Renal cortex interstitium (tissue), 11 donors: ENCODE measurements around the gene SWAP70. TPM values are rescaled to one million over a fixed set of nuclear protein-coding genes. Genes with fewer than 3 reads are reported as not detected.

Experiments
- DNase-seq, 11 donors: peaks; one replicate each; pipeline ENCODE4 v3.0.0-alpha.2; 2013; ENCODE audit warnings: low read depth in 9 of 11, low spot score in 4 of 11; ENCODE audit errors: extremely low read depth in 1 of 11
- polyA plus RNA-seq, 3 donors: library from polyadenylated mRNA; unstranded; fragments of 120-200 nt; gene quantifications; one replicate each; pipeline ENCODE4 v1.2.1, GENCODE V29; 2013; ENCODE audit not compliant: insufficient read length in 3 of 3

The SWAP70 gene
- polyA plus RNA-seq, 3 donors, result 24.1 to 29.5 (median 27.4) TPM

DNA sequence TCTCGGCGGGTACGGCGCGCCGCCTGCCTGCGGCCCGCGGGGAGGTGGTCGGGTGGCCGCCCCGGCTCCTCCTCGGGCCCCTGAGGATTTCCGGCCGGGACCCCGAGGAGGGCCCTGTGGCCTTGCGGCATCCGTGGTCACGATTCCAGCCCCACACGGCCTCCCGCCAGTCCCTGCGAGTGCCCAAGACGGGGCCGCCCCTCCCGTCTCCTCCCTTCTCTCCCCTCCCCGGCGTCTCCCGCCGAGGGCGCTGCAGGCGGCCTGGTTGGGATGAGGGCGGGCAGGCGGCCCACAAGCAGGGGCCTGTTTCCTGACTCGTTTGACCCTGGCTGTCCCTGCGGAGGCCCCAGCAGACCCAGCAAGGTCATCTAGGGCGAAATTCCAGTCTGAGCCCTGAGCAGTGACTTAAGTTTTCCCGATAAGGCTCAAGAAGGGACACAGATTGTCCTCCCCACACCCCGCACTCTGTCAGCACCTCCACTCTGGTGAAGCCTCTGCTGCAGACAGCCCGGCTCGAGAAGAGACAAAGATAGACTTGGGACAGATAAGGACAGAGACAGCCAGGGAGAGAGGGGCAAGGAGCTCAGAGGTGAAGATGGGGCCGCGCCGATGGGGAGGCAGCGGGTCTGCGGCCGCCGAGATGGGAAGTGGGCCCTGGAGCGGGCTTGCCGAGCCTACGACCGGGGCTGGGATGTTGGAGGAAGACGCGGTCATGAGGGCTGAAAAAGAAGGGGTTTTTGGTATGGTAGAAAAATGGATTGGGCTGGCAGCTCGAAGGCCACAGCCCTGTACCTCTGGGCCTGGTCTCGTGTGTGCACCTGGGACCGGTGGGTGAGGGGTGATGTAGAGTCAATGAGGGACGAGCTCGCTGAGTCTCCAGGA lies 95.0 kb downstream of the SWAP70 start:
- peak in 10 of 11 donors; percentile 54 to 73 (median 65) for DNase-seq

DNA sequence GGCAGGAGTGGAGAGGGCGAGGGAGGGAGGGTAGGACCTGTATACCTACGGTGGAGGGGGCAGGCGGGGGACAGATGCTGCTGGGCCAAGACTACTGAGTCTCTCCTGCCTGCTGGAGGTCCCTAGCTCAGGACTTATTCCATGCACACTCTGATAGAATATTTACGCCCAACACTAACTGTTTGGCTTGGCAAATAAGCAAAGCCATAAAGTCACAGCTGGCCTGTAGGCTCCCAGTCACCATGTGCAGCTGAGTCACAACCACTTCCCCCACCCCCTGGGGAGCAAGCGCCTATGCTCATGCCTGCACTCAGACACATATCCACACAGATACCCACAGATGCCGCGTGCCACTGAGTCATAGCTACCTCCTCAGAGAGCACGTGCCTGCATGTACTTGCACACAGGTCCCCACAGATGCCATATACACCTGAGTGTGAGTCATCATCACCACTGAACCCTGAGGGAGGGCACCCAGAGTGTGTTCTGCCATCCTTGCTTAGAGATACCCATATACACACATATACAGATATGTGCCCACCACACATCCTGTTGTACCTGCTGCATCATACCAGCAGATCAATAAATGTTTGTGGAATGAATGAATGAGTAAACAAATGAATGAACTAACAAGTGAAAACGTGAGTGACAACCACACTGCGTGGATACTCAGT lies 95.8 kb downstream of the SWAP70 start:
- DNase-seq, result peak in 8 of 11 donors; percentile 43 to 78 (median 63)

DNA sequence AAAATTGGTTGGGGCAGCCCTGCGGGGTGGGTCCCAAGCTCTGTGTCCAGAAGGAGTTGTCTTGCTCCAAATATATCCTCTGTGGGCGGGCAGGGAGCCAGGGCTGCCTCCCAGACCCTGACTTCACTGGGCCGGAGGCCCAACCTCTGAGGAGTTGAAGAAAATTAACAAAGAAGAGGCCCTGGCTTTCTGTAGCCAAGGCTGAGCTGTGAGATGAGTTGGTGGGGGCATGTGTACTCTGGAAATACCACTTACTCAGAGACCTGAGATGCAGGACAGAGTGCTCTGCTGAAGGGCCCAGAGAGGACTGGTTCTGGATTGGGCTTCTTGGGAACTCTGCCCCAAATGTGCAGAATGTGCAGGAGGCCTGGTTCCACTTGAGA lies 96.3 kb downstream of the SWAP70 start:
- peak in 3 of 11 donors; percentile 36 to 38 (median 36) for DNase-seq

DNA sequence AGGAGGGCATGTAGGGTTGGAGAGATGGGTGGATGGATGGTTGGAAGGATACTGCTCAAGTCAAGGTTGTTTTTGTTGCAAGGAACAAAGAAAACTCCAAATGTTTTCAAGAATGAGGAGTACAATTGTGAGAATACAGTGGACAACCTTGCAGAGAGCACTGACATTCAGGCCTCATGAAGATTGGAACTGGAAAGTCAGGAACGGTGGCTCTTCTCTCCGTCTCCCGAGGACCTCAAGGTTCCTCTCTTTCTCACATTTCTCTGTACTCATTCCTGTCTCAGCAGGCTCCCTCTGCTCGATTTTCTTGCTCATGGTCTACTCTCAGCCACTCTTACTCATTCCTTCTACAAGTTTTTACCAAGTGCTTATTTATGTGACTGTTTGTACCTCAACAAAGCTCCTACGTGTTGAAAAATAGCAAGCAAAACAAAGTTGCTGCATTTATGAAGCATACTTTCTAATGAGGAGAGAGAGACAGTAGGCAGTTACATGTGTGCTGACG lies 97.6 kb downstream of the SWAP70 start:
- DNase-seq, result no peak

DNA sequence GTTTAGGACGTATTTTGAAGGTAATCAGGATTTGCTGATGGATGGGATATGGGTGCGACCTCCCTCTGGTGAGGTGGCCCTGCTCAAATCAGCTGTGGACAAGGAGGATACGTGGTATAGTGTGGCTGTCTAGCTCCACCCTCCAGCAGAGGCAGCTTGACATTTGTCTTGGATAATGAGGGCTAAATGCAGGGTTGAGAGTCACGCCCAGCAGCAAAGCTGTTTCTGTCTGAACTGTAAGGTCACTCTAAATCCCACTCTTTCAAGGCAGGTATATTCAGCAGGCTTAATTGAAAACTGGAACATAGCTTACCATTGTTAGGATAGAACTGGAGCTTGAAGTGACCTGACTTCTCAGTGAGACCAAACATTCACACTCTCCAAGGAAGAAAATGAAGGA lies 98.7 kb downstream of the SWAP70 start:
- DNase-seq, result no peak

DNA sequence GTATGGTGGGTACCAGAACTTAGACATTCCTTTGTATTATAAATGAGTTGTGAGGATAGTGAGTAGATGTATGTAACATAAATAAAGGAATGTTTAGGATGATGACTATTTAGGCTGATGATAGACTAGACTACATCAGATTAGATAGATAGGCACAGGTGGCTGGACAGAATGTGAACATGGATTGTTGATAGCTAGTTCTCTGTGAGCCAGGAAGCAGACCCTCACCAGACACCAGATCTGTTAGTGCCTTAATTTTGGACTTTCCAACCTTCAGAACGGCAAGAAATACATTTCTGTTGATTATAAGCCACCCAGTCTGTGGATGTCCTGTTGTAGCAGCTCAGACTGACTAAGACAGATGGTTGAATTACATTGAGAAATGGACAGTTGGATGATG lies 99.4 kb downstream of the SWAP70 start:
- DNase-seq, result no peak

DNA sequence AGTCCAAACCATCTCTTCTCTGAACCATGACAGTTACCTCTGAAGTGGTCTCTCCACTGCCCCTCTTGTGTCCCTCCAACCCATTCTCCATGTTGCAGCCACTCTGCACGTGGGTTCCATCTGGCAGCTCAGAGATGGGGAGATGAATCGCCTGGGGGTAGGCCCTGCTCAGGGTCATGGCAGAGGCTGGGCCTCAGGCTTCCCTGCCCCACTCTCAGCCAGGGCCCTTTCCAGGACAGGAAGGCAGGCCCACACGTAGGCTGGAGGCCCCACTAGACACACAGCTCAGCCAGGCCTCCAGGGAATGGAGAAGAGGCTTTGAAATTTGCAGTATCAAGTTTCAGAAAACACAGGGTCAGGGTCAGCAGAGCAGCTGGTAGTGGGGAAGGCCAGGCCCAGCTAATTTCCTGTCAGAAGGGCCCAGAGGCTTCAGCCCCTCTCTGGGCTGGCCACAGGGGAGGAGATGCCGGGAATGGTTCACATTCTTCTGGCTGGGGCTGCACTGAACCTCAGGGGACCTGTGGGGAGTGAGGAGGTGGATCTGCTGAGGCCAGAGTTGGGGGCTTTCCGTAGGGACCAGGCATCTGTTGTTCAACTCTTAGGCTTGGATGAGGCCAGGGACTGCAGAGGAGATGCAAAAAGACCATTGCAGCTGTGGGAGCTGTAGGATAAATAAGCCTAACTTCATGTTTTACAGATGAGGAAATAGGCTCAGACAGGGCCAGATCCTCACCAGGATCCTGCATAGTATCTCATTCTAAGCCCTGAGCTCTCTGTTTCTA lies 101.6 kb downstream of the SWAP70 start:
- DNase-seq, result peak in 10 of 11 donors; percentile 44 to 84 (median 72)

DNA sequence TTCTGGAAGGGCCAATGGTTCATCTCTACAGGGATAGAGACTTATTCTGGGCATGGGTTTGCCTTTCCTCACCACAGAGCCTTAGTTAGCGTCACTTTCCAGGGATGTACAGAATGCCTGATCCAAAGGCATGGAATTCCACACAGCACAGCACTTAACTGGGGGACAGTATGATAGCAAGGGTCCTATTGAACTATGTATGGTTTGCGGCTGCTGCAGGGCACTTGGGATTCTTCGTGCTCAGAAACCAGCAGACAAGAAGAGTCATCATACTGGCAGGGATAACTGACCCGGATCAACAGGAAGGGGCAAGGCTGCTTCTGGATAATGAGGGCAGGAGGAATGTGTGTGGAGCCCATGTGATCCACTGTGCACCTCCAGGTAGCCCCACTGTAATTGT lies 105.7 kb downstream of the SWAP70 start:
- no peak for DNase-seq

DNA sequence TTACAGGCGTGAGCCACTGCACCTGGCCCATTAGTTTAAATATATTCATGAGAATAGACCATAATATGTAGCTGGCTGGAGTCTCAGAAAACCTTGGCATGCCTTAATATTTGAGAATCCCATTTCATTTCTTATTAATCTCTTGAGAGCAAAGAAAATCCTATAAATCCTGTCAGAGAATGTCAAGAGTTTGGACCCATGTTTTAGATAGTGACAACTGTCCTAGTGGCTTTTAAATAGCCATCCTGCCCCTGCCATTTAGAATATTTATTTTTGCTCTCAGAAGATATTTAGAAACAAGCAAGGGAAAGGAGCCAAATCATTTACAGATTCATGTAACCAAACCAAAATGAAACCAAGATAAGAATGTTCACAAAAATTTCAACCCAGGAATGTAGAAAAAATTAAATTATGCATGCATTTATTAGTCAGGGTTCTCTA lies 107.2 kb downstream of the SWAP70 start:
- no peak for DNase-seq

DNA sequence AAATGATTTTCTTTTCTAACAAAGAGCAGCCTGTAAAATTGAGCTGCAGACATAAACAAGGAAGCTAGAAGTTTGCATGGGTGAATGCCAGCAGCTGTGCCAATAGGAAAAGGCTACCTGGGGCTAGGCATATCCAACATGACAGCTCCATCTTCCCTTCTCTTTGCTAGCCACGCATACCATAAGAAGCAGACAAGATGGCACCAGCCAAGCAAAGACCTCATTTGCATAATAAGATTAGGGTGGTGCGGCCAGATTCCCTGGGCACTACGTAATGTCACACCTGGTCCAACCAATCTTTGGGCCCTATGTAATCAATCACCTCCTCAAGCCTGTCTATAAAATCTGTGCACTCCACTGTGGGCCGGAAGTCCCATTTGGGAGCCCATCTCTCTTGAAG lies 108.3 kb downstream of the SWAP70 start:
- DNase-seq, result no peak

DNA sequence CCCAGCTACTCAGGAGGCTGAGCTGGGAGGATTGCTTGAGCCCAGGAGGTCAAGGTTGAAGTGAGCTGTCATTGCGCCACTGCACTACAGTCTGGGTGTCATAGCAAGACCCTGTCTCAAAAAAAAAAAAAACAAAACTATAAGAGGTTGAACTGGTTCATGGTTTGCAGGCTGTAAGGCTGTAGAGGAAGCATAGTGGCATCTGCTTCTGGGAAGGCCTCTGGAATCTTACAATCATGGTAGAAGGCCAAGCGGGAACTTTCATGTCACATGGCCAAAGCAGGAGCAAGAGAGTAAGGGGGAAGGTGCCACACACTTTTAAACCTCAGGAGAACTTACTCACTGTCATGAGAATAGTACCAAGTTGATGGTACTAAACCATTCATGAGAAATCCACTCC lies 109.6 kb downstream of the SWAP70 start:
- DNase-seq, result no peak

DNA sequence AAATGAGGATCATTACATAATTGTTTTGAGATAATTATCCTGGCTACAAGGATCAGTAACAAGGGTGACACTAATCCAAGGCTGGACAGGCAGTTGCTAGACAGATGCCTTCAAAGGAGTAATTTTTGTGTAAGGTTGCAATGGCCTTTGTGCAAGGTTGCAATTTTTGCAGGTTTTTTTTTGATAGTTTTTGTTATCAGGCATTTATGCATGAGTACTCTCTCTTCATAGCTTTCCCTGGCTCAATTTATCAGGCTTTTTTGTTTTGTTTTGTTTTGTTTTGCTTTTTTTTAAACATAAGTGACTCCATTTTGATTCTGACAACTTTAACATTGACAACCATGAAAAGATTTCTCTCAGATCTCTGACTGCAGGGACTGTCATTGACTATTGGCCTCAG lies 110.2 kb downstream of the SWAP70 start:
- no peak for DNase-seq

DNA sequence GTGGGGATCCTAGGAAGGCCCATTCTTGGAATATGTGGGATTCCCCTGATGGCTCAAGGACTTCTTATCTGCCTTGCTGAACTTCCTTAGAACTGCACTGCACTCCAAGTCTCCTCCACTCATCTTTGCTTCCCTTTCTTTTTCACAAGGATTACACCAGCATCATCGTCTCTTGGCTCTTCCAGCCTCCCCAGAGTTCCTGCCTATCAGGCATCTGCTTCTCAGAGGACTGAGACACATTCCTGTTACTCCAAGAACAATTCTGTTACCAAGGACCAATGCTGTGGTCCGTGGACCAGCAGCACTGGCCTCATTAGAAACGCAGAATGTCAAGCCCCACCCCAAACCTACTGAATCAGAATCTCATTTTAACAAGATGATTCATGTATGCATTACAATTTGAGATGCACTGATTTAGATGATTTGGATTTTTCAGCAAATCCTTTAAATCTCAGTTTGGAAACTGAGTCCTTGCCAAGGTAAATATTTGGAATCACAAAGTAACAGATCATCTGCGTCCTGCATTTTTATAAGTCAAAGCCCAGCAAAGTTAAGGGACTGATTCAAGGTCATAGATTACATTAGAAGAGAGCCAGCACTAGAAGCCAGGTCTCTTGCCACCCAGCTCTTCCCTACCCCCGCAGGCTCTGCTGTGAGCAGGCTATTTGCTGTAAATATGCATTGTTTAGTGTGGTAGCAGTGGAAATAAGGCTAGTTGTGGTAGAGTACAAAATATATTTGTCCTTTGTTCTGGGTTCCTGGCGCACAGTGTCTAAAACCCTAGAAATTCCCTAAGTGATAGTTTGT lies 110.9 kb downstream of the SWAP70 start:
- no peak for DNase-seq

DNA sequence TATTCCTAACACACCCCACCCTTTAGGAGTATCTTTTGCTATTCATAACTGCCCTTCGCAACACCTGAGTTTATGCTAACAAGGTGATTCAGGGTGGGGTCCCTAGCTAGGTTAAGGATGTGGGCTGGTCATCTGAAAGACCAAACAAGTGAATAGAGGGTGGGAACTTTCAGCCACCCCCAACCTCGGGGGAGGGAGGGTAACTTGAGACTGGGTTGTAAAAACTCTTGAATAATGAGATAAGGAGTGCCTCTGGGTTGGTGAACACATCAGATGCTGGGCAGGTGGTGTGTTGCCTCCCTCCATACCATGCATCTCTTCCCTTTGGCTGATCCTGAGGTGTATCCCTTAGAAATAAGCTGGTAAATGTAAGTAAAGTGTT lies 111.5 kb downstream of the SWAP70 start:
- DNase-seq, result no peak

DNA sequence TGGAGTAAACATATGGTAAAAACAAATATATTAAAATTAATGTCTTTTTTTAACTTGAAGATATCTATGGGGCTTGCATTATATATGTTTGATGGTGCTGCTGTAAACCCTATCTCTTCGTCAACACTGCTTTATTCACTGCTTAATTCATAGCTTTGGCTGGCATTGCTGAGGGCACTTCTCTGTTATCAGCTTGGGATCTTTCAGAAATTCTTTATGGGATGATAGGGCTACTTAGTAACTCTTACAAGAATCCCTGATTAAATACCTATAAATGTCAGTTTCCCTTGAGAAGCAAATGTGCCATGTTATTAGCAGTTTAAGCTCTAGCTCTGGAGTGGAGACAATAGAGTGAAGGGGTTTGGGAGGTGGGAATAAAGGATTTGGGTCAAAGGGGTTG lies 112.3 kb downstream of the SWAP70 start:
- no peak for DNase-seq

DNA sequence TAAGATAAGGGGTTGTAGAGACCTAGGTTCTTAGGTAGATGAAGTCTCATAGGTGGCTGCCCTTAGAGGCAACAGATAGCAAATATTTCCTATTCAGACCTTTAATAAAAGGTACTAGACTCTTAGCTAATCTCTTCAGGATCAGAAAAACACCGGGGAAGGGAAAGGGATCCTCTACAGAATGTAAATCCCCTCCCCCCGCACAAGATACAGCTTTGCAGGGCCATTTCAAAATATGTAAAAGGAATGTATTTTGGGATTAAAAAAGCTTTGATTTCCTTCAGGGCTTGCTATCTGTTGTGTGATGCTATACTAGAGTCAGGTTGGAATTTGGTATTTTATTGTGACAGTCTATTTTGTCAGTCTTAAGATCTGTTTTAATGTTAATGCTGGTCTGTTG lies 113.2 kb downstream of the SWAP70 start:
- DNase-seq, result no peak

DNA sequence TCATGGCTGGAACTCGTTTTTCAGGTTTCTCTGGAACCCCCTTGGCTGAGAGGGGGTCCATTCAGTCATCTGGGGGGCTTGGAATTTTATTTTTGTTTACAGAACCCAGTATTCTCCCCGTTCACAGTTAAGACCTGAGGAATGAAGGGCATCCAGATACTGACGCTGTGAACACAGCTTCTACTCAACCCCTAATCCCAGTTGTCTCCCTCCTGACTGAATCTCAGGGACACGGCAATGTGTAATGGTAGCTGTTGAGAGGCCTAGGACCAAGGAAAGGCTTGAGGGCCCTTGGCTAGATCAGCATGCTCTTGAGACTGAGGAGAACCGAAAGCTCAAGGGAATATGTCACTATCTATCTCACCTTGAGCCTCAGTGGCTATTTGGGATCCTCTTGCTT lies 113.6 kb downstream of the SWAP70 start:
- no peak for DNase-seq

DNA sequence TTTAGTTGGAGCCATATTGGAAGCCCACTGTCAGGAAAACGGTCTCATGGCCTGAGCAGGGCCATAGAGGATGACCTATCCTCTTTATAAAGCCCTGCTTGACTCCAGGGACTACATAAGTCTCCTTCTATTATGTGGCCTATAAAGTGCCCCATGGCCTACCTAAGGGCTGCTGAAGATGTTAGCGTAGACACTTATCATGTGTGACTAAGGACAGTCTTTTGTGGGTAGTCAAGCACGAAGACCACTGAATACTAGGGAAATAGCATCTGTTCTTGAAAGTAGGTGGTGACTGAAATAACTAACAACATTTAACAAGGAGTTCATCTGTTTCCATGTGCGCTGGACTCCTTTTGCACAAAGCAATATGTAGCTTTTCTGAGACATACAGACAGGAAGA lies 117.1 kb downstream of the SWAP70 start:
- no peak for DNase-seq

DNA sequence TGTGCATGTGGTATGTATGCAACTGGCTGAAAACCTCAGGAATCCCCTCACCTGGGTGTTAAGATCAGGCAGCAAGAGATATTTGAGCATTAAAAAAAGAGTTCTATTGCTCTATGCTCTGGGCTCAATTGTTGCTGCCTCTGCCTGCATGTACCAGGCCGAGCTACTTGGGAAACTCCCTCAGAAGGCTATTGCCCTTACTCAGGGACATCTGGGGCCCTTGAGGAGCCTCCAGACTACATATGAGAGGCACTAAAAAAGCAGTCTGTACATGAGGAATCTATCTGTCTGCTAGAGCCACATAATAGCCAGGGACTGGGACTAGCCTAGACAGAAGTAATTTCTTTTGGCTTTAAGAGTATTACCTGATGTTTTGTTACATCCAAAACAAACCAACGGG lies 120.1 kb downstream of the SWAP70 start:
- DNase-seq, result no peak
